RWPE1 (cell line): ENCODE data around the gene ESR2.
"Not testable (repeated sequence)": the region's sequence is repeated elsewhere in the genome, so short reads cannot be mapped to it uniquely, and the experiment has no call there.

Experiments used
- CTCF ChIA-PET: fragments of 350-600 bp; sonication (Branson Sonifier 250); formaldehyde crosslinking; extraction: SDS; loops from one replicate; lab custom pipeline; 2021; lab: Yijun Ruan, JAX
- POLR2A ChIA-PET: fragments of 400-600 bp; formaldehyde crosslinking; extraction: SDS; loops from one replicate; lab custom pipeline; 2020; ENCODE audit warnings: antibody characterized with exemption; ENCODE audit not compliant: low non-redundant PET; lab: Yijun Ruan, JAX
- DNase-seq: peaks from one replicate; pipeline ENCODE4 v3.0.0; 2012; ENCODE audit warnings: low spot score
- H3K27ac ChIP-seq: fragments of 450-650 bp; 2 replicates; pipeline ENCODE4 v1.5.1; 2017
- CTCF ChIP-seq: fragments of 450-650 bp; conservative IDR thresholded peaks from 2 replicates; pipeline ENCODE4 v1.5.1; 2017; ENCODE audit warnings: low read depth, mild to moderate bottlenecking

The ESR2 gene

DNA sequence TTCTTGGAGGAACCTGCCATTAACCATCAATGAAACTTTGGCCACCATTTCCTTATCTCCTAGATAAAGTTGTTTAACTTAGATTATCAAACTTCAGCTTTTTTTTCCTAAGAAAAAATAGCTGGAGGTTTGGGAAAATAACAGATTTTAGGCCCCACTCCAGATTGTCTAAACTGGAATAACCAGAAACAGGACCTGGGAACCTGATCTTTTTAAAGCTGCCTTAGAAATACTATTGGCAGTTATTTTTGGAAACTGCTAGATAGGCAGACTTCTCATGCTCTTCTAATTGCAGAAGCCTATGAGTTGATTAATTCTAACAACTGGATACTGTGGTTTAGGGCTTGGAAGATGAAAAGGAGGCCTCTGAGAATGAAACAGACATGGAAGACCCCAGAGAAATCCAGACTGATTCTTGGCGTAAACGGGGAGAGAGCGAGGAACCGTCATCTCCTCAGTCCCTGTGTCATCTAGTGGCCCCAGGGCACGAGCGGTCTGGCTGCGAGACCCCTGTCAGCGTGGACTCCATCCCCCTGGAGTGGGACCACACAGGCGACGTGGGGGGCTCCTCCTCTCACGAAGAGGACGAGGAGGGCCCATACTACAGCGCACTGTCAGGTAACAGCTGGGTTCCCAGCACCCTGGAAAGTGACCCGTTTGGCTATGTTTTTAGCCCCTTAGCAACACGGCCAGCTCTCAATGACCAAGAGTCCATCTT is 80.2 kb downstream of the ESR2 start:
- no peak for DNase-seq
- no peak for TF ChIP-seq CTCF
- no peak overlapping the region for H3K27ac ChIP-seq
- POLR2A ChIA-PET, result no interaction called here
- CTCF ChIA-PET, result no interaction called here

DNA sequence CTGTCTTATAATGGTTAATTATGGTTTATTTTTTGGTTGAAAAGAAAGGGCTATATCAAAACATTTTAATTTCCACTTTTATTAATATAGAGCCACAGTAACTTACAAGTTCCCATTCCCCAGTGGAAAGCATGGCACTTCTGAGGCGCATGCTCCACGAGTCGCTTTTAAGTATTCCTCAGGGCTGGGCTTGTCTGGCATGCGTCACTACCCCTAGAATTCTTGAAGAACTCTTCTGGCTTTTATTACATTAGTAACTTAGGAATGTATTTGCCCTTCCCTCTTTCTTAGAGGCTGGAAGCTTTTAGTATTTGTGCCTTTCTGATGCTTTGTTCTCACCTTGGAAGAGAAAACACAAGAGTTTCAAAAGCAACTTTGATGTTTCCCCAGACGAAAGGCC is 81.1 kb downstream of the ESR2 start:
- CTCF ChIA-PET, result no interaction called here
- DNase-seq, result no peak
- POLR2A ChIA-PET, result no interaction called here
- no peak overlapping the region for H3K27ac ChIP-seq
- TF ChIP-seq CTCF, result no peak

- no peak overlapping the region for H3K27ac ChIP-seq
- ChIA-PET POLR2A (no interaction called here), CTCF (no interaction called here)
- no peak for TF ChIP-seq CTCF
- DNase-seq, result no peak
Observed at GRCh38 chr14:64212666-64213065, 81.5 kb downstream of the ESR2 start.

DNA sequence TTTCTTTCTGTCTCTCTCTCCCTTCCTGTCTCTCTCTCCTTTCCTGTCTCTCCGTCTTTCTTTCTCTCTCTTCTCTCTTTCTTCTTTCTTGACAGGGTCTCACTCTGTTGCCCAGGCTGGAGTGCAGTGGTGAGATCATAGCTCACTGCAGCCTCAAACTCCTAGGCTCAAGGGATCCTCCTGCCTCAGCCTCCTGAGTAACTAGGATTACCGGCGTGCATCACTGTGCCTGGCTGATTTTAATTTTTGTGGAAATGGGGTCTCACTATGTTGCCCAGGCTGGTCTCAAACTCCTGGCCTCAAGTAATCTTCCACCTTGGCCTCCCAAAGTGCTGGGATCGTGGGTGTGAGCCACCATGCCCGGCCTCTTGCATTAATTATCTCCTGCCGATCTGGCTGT is 83.3 kb downstream of the ESR2 start:
- CTCF ChIA-PET, POLR2A ChIA-PET, DNase-seq, H3K27ac ChIP-seq: not testable (repeated sequence)

DNA sequence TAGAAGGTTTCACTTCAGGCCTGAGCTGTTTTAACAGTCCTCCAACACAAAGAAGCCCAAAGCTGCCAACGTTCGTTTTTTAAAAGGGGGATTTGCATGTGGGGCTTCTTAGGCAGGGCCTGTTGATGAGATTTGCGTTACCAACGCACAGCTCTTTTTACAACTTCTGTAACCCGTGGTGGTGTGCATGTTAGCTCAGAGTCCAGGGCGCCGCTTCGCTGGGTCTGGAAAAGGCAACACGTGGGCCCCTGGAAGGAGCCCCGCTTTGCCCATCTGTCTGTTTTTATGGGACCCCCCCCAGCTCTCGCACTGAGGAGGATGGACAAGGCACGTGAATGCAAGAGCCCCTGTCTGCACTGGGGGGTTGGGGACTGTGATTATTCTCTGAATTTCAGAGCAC is 84.0 kb downstream of the ESR2 start:
- CTCF ChIA-PET, result no interaction called here
- no peak overlapping the region for H3K27ac ChIP-seq
- DNase-seq, result no peak
- POLR2A ChIA-PET, result no interaction called here
- TF ChIP-seq CTCF, result no peak

GRCh38 chr14:64209444-64210131 is 84.6 kb downstream of the ESR2 start:
- POLR2A ChIA-PET, result no interaction called here
- no peak for TF ChIP-seq CTCF

GRCh38 chr14:64208981-64209380 is 85.2 kb downstream of the ESR2 start:
- H3K27ac ChIP-seq, result no peak overlapping the region
- CTCF ChIA-PET, result no interaction called here
- POLR2A ChIA-PET, result no interaction called here
- no peak for TF ChIP-seq CTCF
- DNase-seq, result no peak

More at GRCh38 chr14:64209444-64210131, 84.6 kb downstream of the ESR2 start:
- CTCF ChIA-PET, result no interaction called here
- DNase-seq, result no peak
- H3K27ac ChIP-seq, result no peak overlapping the region
